Measurements from ENCODE around the gene FASTKD1.
"Not testable (repeated sequence)": the region's sequence is repeated elsewhere in the genome, so short reads cannot be mapped to it uniquely, and the experiment has no call there.

Gene FASTKD1

DNA sequence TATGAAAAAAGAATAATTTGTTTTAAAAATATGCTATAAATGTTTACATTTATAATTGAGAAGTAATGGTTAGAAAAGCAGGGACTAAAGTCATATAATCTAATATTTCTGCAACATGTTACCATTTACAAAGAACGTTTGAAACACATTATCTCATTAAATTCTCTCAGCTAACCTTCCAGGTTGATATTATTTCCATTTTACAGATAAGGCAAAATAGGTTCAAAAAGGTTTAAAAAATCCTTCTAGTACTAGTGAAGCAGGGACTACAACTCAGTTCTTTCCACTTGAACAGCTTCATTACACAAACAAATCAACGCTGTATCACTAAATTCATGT lies 875 bp downstream of the FASTKD1 start (continued):
- TF ChIP-seq, protein P1, sequence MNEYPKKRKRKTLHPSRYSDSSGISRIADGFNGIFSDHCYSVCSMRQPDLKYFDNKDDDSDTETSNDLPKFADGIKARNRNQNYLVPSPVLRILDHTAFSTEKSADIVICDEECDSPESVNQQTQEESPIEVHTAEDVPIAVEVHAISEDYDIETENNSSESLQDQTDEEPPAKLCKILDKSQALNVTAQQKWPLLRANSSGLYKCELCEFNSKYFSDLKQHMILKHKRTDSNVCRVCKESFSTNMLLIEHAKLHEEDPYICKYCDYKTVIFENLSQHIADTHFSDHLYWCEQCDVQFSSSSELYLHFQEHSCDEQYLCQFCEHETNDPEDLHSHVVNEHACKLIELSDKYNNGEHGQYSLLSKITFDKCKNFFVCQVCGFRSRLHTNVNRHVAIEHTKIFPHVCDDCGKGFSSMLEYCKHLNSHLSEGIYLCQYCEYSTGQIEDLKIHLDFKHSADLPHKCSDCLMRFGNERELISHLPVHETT (tag by site-specific recombination; IDR thresholded peaks at IDR 0.05) = no peak
- TF ChIP-seq ZSCAN30 (tag by site-specific recombination; IDR thresholded peaks at IDR 0.05) = no peak
- no peak for TF ChIP-seq OVOL3 (tag by site-specific recombination; IDR thresholded peaks at IDR 0.05)

DNA sequence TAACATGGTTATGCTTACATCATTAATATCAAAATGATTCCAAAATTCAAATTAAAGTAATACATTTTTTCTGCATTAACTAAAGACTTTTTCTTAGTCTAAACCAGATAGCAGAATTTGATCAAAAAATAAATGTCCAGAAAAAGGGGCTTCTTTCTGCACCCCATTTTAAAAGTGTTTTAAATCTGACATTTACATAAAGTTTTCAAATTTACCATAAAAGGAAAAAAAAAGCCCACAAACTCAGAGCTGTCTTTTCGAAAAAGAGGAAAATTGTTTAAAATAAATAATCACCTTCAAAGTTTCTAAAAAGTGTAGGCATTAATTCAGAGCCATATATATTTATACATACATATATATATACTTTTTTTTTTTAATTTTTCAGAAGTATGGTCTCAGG lies 1.5 kb downstream of the FASTKD1 start:
- H3K4me3 ChIP-seq (ENCODE audit: low read depth, low read length) = peak overlapping the region; percentile 74
- peaks cover 0 to 9% of the 10 kb centered on the region in 2 experiments; a peak in 1 of 3 replicates for H3K36me3 ChIP-seq (ENCODE audit: control insufficient read depth in 2 of 2, insufficient read depth in 1 of 2, low read length in 2 of 2)
- ChIA-PET POLR2A (interaction anchor here (0.5 to 2.0 kb wide), 2 partner anchors 12 to 254 kb away, joined by 3 to 23 read pairs; partner anchors contain the start of gene PPIG), CTCF (interaction anchor here (0.5 to 1.5 kb wide), 6 partner anchors 9 to 229 kb away, joined by 3 to 6 read pairs (median 4); no protein-coding TSS in a partner anchor)
- H3K27ac ChIP-seq (ENCODE audit: extremely low read depth, low read depth, low read length) = no peak overlapping the region
- TF ChIP-seq ZNF426 (tag by site-specific recombination; IDR thresholded peaks at IDR 0.05) = 0 out of 2 replicates have a peak, but pooled peaks have one; percentile 3
- TF ChIP-seq BCL11B (tag by site-specific recombination; IDR thresholded peaks at IDR 0.05; ENCODE audit: low read depth) = no peak
- no peaks in the 10 kb centered on the region for H3K4me1 ChIP-seq (ENCODE audit: control insufficient read depth, insufficient read depth, low read length)
- H3K9me3 ChIP-seq (ENCODE audit: control insufficient read depth, insufficient read depth, low read depth, low read length) = no peaks in the 10 kb centered on the region

DNA sequence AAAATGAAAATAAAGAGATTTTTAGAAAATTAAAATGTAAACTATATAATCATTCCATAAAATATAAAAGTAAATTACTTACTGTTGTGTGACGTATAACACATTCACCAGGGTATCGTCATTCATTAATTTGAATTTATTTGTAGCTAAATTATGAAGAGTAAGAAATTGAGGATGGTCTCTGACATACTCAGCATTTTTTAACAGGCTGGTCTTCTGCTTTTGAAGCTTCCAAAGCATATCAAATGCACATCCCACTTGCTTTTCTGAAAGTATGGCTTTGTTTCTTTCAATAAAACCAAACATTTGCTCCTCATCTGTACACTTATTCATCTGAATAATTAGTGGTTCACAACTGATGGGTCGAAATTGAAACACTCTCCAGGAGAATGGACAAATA lies 2.1 kb downstream of the FASTKD1 start:
- TF ChIP-seq SP7 (tag by site-specific recombination; IDR thresholded peaks at IDR 0.05) (no peak), YY1 (tag by site-specific recombination; IDR thresholded peaks at IDR 0.05) (no peak), GLI4 (tag by site-specific recombination; IDR thresholded peaks at IDR 0.05) (no peak), SP2 (tag by site-specific recombination; IDR thresholded peaks at IDR 0.05) (no peak), ZNF433 (tag by site-specific recombination; IDR thresholded peaks at IDR 0.05; ENCODE audit: low read depth) (no peak), ZNF629 (tag by site-specific recombination; IDR thresholded peaks at IDR 0.05) (no peak), ZNF792 (tag by site-specific recombination; IDR thresholded peaks at IDR 0.05) (no peak), ZNF19 (tag by site-specific recombination; IDR thresholded peaks at IDR 0.05; ENCODE audit: low read depth) (no peak), ZNF133 (tag by site-specific recombination; IDR thresholded peaks at IDR 0.05) (no peak), KLF9 (tag by site-specific recombination; IDR thresholded peaks at IDR 0.05; ENCODE audit: low read depth) (no peak), ZNF610 (tag by site-specific recombination; IDR thresholded peaks at IDR 0.05; ENCODE audit: borderline replicate concordance) (no peak), ZBTB1 (tag by site-specific recombination; IDR thresholded peaks at IDR 0.05) (no peak), ZNF626 (tag by site-specific recombination; IDR thresholded peaks at IDR 0.05) (no peak), ZNF571 (tag by site-specific recombination; IDR thresholded peaks at IDR 0.05) (no peak)
- TF ChIP-seq, protein P2, sequence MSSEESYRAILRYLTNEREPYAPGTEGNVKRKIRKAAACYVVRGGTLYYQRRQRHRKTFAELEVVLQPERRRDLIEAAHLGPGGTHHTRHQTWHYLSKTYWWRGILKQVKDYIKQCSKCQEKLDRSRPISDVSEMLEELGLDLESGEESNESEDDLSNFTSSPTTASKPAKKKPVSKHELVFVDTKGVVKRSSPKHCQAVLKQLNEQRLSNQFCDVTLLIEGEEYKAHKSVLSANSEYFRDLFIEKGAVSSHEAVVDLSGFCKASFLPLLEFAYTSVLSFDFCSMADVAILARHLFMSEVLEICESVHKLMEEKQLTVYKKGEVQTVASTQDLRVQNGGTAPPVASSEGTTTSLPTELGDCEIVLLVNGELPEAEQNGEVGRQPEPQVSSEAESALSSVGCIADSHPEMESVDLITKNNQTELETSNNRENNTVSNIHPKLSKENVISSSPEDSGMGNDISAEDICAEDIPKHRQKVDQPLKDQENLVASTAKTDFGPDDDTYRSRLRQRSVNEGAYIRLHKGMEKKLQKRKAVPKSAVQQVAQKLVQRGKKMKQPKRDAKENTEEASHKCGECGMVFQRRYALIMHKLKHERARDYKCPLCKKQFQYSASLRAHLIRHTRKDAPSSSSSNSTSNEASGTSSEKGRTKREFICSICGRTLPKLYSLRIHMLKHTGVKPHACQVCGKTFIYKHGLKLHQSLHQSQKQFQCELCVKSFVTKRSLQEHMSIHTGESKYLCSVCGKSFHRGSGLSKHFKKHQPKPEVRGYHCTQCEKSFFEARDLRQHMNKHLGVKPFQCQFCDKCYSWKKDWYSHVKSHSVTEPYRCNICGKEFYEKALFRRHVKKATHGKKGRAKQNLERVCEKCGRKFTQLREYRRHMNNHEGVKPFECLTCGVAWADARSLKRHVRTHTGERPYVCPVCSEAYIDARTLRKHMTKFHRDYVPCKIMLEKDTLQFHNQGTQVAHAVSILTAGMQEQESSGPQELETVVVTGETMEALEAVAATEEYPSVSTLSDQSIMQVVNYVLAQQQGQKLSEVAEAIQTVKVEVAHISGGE (tag by site-specific recombination; conservative IDR thresholded peaks at IDR 0.05; ENCODE audit: low read depth) = no peak
- TF ChIP-seq, protein P3, sequence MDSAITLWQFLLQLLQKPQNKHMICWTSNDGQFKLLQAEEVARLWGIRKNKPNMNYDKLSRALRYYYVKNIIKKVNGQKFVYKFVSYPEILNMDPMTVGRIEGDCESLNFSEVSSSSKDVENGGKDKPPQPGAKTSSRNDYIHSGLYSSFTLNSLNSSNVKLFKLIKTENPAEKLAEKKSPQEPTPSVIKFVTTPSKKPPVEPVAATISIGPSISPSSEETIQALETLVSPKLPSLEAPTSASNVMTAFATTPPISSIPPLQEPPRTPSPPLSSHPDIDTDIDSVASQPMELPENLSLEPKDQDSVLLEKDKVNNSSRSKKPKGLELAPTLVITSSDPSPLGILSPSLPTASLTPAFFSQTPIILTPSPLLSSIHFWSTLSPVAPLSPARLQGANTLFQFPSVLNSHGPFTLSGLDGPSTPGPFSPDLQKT (IDR thresholded peaks at IDR 0.05; ENCODE audit: borderline replicate concordance, low read depth, low read length) = no peak
- CTCF ChIA-PET = interaction anchor here (0.5 to 1.5 kb wide), 4 partner anchors 9 to 230 kb away, joined by 3 to 6 read pairs (median 3); no protein-coding TSS in a partner anchor
- peaks cover 0 to 9% of the 10 kb centered on the region in 2 experiments; a peak in 2 of 3 replicates for H3K36me3 ChIP-seq (ENCODE audit: control insufficient read depth in 2 of 2, insufficient read depth in 1 of 2, low read length in 2 of 2)
- H3K27ac ChIP-seq (ENCODE audit: extremely low read depth, low read depth, low read length) = no peak overlapping the region
- POLR2A ChIA-PET = interaction anchor here (0.5 kb wide), 1 partner anchor 255 kb away, joined by 3 read pairs; no protein-coding TSS in a partner anchor
- no peak overlapping the region for H3K4me3 ChIP-seq (ENCODE audit: low read depth, low read length)
- no peaks in the 10 kb centered on the region for H3K9me3 ChIP-seq (ENCODE audit: control insufficient read depth, insufficient read depth, low read depth, low read length)
- no peaks in the 10 kb centered on the region for H3K4me1 ChIP-seq (ENCODE audit: control insufficient read depth, insufficient read depth, low read length)

DNA sequence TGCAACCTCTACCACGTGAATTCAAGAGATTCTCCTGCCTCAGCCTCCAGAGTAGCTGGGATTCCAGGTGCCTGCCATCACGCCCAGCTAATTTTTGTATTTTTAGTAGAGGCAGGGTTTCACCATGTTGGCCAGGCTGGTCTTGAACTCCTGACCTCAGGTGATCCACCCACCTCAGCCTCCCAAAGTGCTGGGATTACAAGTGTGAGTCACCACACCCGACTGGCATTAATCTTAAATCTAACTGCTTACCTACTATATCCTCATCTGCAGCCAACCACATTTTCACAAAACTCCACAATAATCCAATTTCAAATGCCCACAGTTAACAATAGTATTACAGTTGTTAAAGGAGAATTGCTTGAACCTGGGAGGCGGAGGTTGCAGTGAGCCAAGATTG lies 2.9 kb downstream of the FASTKD1 start:
- H3K27ac ChIP-seq (ENCODE audit: extremely low read depth, low read depth, low read length); CTCF ChIA-PET; H3K4me3 ChIP-seq (ENCODE audit: low read depth, low read length); POLR2A ChIA-PET; H3K9me3 ChIP-seq (ENCODE audit: control insufficient read depth, insufficient read depth, low read depth, low read length); H3K36me3 ChIP-seq (ENCODE audit: control insufficient read depth in 2 of 2, insufficient read depth in 1 of 2, low read length in 2 of 2); H3K4me1 ChIP-seq (ENCODE audit: control insufficient read depth, insufficient read depth, low read length): not testable (repeated sequence)

Data from HEK293 (cell line).